Body of pancreas (tissue), 4 donors: ENCODE data around the gene GABRG3.

ENCODE experiments used
- POLR2A ChIP-seq, 3 donors: fragments of 450-650 bp; IDR thresholded peaks; one replicate each; pipeline ENCODE4 v1.6.1; 2016; ENCODE audit warnings: antibody characterized with exemption in 3 of 3, mild to moderate bottlenecking in 2 of 3
- TF ChIP-seq, protein P1 (sequence below), 7 experiments: fragments of 450-650 bp in 4 of 7; fragments of 200-600 bp in 3 of 7; sonication (generic) in 3 of 7; IDR thresholded peaks; one replicate each; pipeline ENCODE4 v1.5.1; 2016 to 2019; ENCODE audit warnings: antibody characterized with exemption in 7 of 7

DNA sequence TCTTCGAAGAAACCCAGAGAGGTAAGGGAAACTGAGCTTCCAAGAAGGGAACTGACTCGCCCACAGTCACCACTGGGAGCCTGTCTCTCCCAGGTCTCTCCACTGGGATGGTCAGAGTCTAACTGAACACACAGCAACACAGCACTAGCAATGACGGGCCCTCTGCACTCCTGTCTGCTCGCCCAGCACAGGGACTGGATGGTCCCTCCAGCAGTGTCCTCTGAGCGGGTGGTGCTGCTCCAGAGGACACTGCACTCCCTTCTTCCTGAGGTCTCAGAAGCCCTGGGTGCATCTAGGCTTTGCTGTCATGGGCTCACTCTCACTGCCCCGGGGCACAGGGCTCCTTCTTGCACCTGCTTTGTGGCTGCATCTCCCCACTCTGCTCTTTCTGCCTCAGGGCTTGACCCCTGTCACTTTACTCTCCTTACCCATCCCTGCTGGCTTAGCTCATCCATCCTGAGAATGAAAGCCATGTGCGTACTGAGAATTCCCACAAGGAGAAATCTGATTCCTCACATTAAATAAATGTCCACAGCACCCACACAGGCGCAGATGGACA, 356.6 kb downstream of the GABRG3 start:
- TF ChIP-seq POLR2A (IDR thresholded peaks at IDR 0.05), result no peak
- TF ChIP-seq, protein P1, sequence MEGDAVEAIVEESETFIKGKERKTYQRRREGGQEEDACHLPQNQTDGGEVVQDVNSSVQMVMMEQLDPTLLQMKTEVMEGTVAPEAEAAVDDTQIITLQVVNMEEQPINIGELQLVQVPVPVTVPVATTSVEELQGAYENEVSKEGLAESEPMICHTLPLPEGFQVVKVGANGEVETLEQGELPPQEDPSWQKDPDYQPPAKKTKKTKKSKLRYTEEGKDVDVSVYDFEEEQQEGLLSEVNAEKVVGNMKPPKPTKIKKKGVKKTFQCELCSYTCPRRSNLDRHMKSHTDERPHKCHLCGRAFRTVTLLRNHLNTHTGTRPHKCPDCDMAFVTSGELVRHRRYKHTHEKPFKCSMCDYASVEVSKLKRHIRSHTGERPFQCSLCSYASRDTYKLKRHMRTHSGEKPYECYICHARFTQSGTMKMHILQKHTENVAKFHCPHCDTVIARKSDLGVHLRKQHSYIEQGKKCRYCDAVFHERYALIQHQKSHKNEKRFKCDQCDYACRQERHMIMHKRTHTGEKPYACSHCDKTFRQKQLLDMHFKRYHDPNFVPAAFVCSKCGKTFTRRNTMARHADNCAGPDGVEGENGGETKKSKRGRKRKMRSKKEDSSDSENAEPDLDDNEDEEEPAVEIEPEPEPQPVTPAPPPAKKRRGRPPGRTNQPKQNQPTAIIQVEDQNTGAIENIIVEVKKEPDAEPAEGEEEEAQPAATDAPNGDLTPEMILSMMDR (IDR thresholded peaks at IDR 0.05), result no peak
